GM08714 (cell line): ENCODE data around the gene METTL3.
A peak's percentile ranks its signal among the peaks of the same experiment; 100 is the strongest.

ENCODE experiments used
- H3K4me3 ChIP-seq: fragments of 200-500 bp; sonication (Bioruptor generic); 2 replicates; pipeline ENCODE4 v1.5.1; 2014; ENCODE audit warnings: mild to moderate bottlenecking, low read length, inconsistent platforms
- ZNF274 ChIP-seq: IDR thresholded peaks from 2 replicates; pipeline ENCODE4 v1.6.1; 2012; ENCODE audit warnings: mild to moderate bottlenecking, low read depth, low read length

The METTL3 gene

GRCh38 chr14:21535545-21536417 is 24.6 kb upstream of the METTL3 start:
- H3K4me3 ChIP-seq = no peak overlapping the region
- TF ChIP-seq ZNF274 = no peak

GRCh38 chr14:21534576-21534975 is 23.4 kb upstream of the METTL3 start:
- no peak overlapping the region for H3K4me3 ChIP-seq
- TF ChIP-seq ZNF274 = no peak

GRCh38 chr14:21533294-21533693 is 22.2 kb upstream of the METTL3 start:
- H3K4me3 ChIP-seq = no peak overlapping the region
- no peak for TF ChIP-seq ZNF274

- no peak overlapping the region for H3K4me3 ChIP-seq
- no peak for TF ChIP-seq ZNF274
Observed at GRCh38 chr14:21529515-21529914, 18.4 kb upstream of the METTL3 start.

GRCh38 chr14:21528381-21529348 is 17.5 kb upstream of the METTL3 start:
- H3K4me3 ChIP-seq = no peak overlapping the region

GRCh38 chr14:21527318-21527679 is 16.2 kb upstream of the METTL3 start:
- no peak overlapping the region for H3K4me3 ChIP-seq
- no peak for TF ChIP-seq ZNF274

More at GRCh38 chr14:21528381-21529348, 17.5 kb upstream of the METTL3 start:
- no peak for TF ChIP-seq ZNF274

- TF ChIP-seq ZNF274 = no peak
- peak overlapping the region; percentile 53 for H3K4me3 ChIP-seq
Observed at GRCh38 chr14:21526672-21527317, 15.7 kb upstream of the METTL3 start.

- H3K4me3 ChIP-seq = peak within 1 kb of the TSS; percentile 53
Observed at GRCh38 chr14:21525962-21526671, 15.0 kb upstream of the METTL3 start, which contains the start of gene SALL2. Gene SALL2, minus strand, starts transcription at chr14:21526346. Its CDS starts 219 bp downstream, at chr14:21526127.

GRCh38 chr14:21525571-21525961 is 14.4 kb upstream of the METTL3 start:
- TF ChIP-seq ZNF274 = no peak

More at GRCh38 chr14:21525962-21526671, 15.0 kb upstream of the METTL3 start, which contains the start of gene SALL2:
- no peak for TF ChIP-seq ZNF274

GRCh38 chr14:21524575-21525490 is 13.7 kb upstream of the METTL3 start:
- TF ChIP-seq ZNF274 = no peak
- no peak overlapping the region for H3K4me3 ChIP-seq

More at GRCh38 chr14:21525571-21525961, 14.4 kb upstream of the METTL3 start:
- peak overlapping the region; percentile 53 for H3K4me3 ChIP-seq

- TF ChIP-seq ZNF274 = no peak
- H3K4me3 ChIP-seq = no peak overlapping the region
Observed at GRCh38 chr14:21523203-21523602, 12.1 kb upstream of the METTL3 start.

- H3K4me3 ChIP-seq = no peak overlapping the region
- no peak for TF ChIP-seq ZNF274
Observed at GRCh38 chr14:21521501-21521900, 10.4 kb upstream of the METTL3 start.
